Measurements from ENCODE around the gene LLPH. TPM values are rescaled to one million over a fixed set of nuclear protein-coding genes. Genes with fewer than 3 reads are reported as not detected.

LLPH gene
- total RNA-seq, 5 donors from 2014 or later (not counting 1 experiment from before 2014, with no cell fraction given), result 16.6 to 24.3 (median 22.3) TPM

DNA sequence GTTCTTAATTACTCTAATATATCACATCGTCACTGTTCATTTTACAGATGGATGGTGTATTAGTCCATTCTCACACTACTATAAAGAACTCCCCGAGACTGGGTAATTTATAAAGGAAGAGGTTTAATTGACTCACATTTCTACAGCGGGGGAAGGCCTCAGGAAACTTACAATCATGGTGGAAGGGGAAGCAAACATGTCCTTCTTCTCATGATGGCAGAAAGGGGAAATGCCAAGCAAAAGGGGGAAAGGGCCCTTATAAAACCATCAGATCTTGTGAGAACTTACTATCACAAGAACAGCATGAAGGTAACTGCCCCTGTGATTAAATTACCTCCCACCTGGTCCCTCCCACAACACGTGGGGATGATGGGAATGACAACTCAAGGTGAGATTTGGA is 32.7 kb upstream of the LLPH start:
- peaks cover 3 to 7% of the 10 kb centered on the region in 2 experiments for H3K4me1 ChIP-seq (ENCODE audit: control insufficient read depth in 1 of 2, extremely low read depth in 1 of 2, insufficient read depth in 2 of 2, low read length in 2 of 2)
- Mint-ChIP-seq H3K9me3 (peaks cover 0 to 14% (median 3%) of the 10 kb centered on the region in 3 donors), H3K36me3 (peaks cover 77% of the 10 kb centered on the region), H3K4me1 (peaks cover 82 to 85% (median 83%) of the 10 kb centered on the region in 3 donors), H3K27ac (peak overlapping the region; percentile 12 to 53), H3K4me3 (no peak overlapping the region), H3K27me3 (no peaks in the 10 kb centered on the region)
- ChIA-PET CTCF (no interaction called here), POLR2A (no interaction called here)
- ATAC-seq (replicated peaks in 1 of 4), result no peak
- peaks cover 10 to 25% of the 10 kb centered on the region in 2 donors for H3K36me3 ChIP-seq (ENCODE audit: control insufficient read depth in 2 of 2, extremely low read depth in 1 of 2, insufficient read depth in 1 of 2, low read length in 1 of 2)
- peaks cover 2% of the 10 kb centered on the region for H3K9me3 ChIP-seq
- no peak for DNase-seq
- no peak overlapping the region for H3K27ac ChIP-seq (ENCODE audit: low read length)
- H3K27me3 ChIP-seq (replicated peaks in 1 of 2; ENCODE audit: control insufficient read depth in 2 of 2, extremely low read depth in 1 of 2, insufficient read depth in 2 of 2, low read length in 1 of 2), result no peaks in the 10 kb centered on the region
- H3K4me3 ChIP-seq (ENCODE audit: control insufficient read depth in 1 of 2, extremely low read depth in 1 of 2, low read length in 1 of 2), result no peak overlapping the region
- WGBS (ENCODE audit: insufficient coverage), result no CpG with 5 or more reads among the region's 4 CpGs

GRCh38 chr12:66162701-66163100 is 32.2 kb upstream of the LLPH start:
- H3K4me1 Mint-ChIP-seq, result peaks cover 80 to 82% (median 80%) of the 10 kb centered on the region in 3 donors
- Histone ChIP-seq H3K27me3 (replicated peaks in 1 of 2; ENCODE audit: control insufficient read depth in 2 of 2, extremely low read depth in 1 of 2, insufficient read depth in 2 of 2, low read length in 1 of 2) (no peaks in the 10 kb centered on the region), H3K27ac (ENCODE audit: low read length) (no peak overlapping the region), H3K36me3 (ENCODE audit: control insufficient read depth in 2 of 2, extremely low read depth in 1 of 2, insufficient read depth in 1 of 2, low read length in 1 of 2) (peaks cover 10 to 25% of the 10 kb centered on the region in 2 donors), H3K4me3 (ENCODE audit: control insufficient read depth in 1 of 2, extremely low read depth in 1 of 2, low read length in 1 of 2) (no peak overlapping the region), H3K9me3 (peaks cover 2% of the 10 kb centered on the region), H3K4me1 (ENCODE audit: control insufficient read depth in 1 of 2, extremely low read depth in 1 of 2, insufficient read depth in 2 of 2, low read length in 2 of 2) (peaks cover 1% of the 10 kb centered on the region in 2 experiments)
- ChIA-PET POLR2A (no interaction called here), CTCF (interaction anchor here in 1 of 2 donors (0.6 to 1.1 kb wide), 2 partner anchors 1460 to 1613 kb away, joined by 3 read pairs; no protein-coding TSS in a partner anchor)
- ATAC-seq (replicated peaks in 1 of 4), result no peak
- no peak overlapping the region for H3K27ac Mint-ChIP-seq
- WGBS (ENCODE audit: insufficient coverage), result 100% methylated on average over 1 of the region's 2 CpGs
- H3K4me3 Mint-ChIP-seq, result no peak overlapping the region
- no peaks in the 10 kb centered on the region for H3K27me3 Mint-ChIP-seq
- peaks cover 75% of the 10 kb centered on the region for H3K36me3 Mint-ChIP-seq
- peaks cover 0 to 14% (median 3%) of the 10 kb centered on the region in 3 donors for H3K9me3 Mint-ChIP-seq
- DNase-seq, result no peak

GRCh38 chr12:66160704-66161103 is 30.2 kb upstream of the LLPH start:
- no peak overlapping the region for H3K27ac Mint-ChIP-seq

DNA sequence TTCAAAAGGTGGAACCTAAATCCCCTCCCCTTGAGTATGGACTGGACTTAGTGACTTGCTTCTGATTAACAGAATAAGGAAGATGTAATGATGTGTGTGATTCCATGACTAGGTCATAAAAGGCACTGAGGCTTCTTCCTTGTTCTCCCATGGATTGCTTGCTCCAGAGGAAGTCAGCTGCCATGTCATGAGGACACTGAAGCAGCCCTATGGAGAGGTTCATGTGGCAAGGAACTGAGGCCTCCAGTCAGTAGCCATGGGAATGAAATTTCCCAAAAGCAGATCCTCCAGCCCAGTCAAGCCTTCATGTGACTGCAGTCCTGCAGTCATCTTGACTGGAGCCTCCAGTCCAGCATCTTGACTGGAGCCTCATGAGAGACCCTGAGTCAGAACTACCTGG is 28.6 kb upstream of the LLPH start:
- Histone ChIP-seq H3K27me3 (replicated peaks in 1 of 2; ENCODE audit: control insufficient read depth in 2 of 2, extremely low read depth in 1 of 2, insufficient read depth in 2 of 2, low read length in 1 of 2) (no peaks in the 10 kb centered on the region), H3K4me3 (ENCODE audit: control insufficient read depth in 1 of 2, extremely low read depth in 1 of 2, low read length in 1 of 2) (no peak overlapping the region), H3K9me3 (no peaks in the 10 kb centered on the region), H3K36me3 (ENCODE audit: control insufficient read depth in 2 of 2, extremely low read depth in 1 of 2, insufficient read depth in 1 of 2, low read length in 1 of 2) (peaks cover 10 to 25% of the 10 kb centered on the region in 2 donors), H3K27ac (ENCODE audit: low read length) (no peak overlapping the region), H3K4me1 (ENCODE audit: control insufficient read depth in 1 of 2, extremely low read depth in 1 of 2, insufficient read depth in 2 of 2, low read length in 2 of 2) (no peaks in the 10 kb centered on the region)
- peaks cover 64% of the 10 kb centered on the region for H3K36me3 Mint-ChIP-seq
- DNase-seq, result no peak
- peaks cover 77 to 80% (median 79%) of the 10 kb centered on the region in 3 donors for H3K4me1 Mint-ChIP-seq
- no peak for ATAC-seq (replicated peaks in 1 of 4)
- no peaks in the 10 kb centered on the region for H3K27me3 Mint-ChIP-seq
- CTCF ChIA-PET, result interaction anchor here (0.6 to 2.0 kb wide), 6 partner anchors 10 to 1744 kb away, joined by 3 to 4 read pairs (median 4); no protein-coding TSS in a partner anchor
- POLR2A ChIA-PET, result interaction anchor here in 1 of 2 donors (0.6 to 1.3 kb wide), 2 partner anchors 10 to 22 kb away, joined by 3 read pairs; no protein-coding TSS in a partner anchor
- H3K27ac Mint-ChIP-seq, result no peak overlapping the region
- no peak overlapping the region for H3K4me3 Mint-ChIP-seq
- H3K9me3 Mint-ChIP-seq, result no peaks in the 10 kb centered on the region

More at GRCh38 chr12:66160704-66161103, 30.2 kb upstream of the LLPH start:
- H3K27me3 ChIP-seq (replicated peaks in 1 of 2; ENCODE audit: control insufficient read depth in 2 of 2, extremely low read depth in 1 of 2, insufficient read depth in 2 of 2, low read length in 1 of 2), result no peaks in the 10 kb centered on the region
- Mint-ChIP-seq H3K4me1 (peaks cover 81 to 82% (median 82%) of the 10 kb centered on the region in 3 donors), H3K27me3 (no peaks in the 10 kb centered on the region), H3K36me3 (peaks cover 74% of the 10 kb centered on the region), H3K9me3 (peaks cover 0 to 10% (median 3%) of the 10 kb centered on the region in 3 donors), H3K4me3 (no peak overlapping the region)
- H3K36me3 ChIP-seq (ENCODE audit: control insufficient read depth in 2 of 2, extremely low read depth in 1 of 2, insufficient read depth in 1 of 2, low read length in 1 of 2), result peaks cover 10 to 25% of the 10 kb centered on the region in 2 donors
- DNase-seq (no peak), ATAC-seq (replicated peaks in 1 of 4) (no peak)
- ChIA-PET CTCF (interaction anchor here in 1 of 2 donors (1.3 to 2.0 kb wide), 2 partner anchors 10 to 15 kb away, joined by 3 to 4 read pairs; no protein-coding TSS in a partner anchor), POLR2A (interaction anchor here in 1 of 2 donors (0.5 kb wide), 1 partner anchor 614 kb away, joined by 3 read pairs; no protein-coding TSS in a partner anchor)
- H3K4me1 ChIP-seq (ENCODE audit: control insufficient read depth in 1 of 2, extremely low read depth in 1 of 2, insufficient read depth in 2 of 2, low read length in 2 of 2), result no peaks in the 10 kb centered on the region
- H3K27ac ChIP-seq (ENCODE audit: low read length), result no peak overlapping the region
- no peaks in the 10 kb centered on the region for H3K9me3 ChIP-seq
- 96% methylated on average over 21 of the region's 28 CpGs for WGBS (ENCODE audit: insufficient coverage)
- H3K4me3 ChIP-seq (ENCODE audit: control insufficient read depth in 1 of 2, extremely low read depth in 1 of 2, low read length in 1 of 2), result no peak overlapping the region

DNA sequence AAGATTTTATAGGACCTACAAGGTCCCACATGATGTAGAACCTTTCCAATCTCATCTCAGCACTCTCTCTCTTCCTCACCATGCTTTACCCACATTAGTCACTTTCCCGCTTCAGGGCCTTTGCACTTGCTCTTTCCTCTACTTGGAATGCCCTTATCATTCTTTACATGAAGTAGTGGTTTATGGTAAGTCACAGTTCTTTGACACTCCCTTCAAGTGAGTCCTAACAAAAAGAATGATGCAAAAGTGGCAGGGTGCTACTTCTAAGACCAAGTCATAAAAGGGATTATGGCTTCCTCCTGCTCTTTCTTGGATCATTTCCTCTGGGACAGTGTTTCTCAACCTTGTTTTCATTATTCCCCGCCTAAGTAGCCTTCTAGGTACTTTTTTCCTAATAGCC is 26.1 kb upstream of the LLPH start:
- WGBS (ENCODE audit: insufficient coverage), result no CpG with 5 or more reads among the region's 2 CpGs
- peaks cover 10 to 29% of the 10 kb centered on the region in 2 donors for H3K36me3 ChIP-seq (ENCODE audit: control insufficient read depth in 2 of 2, extremely low read depth in 1 of 2, insufficient read depth in 1 of 2, low read length in 1 of 2)
- no peak for ATAC-seq (replicated peaks in 1 of 4)
- CTCF ChIA-PET, result no interaction called here
- H3K4me1 Mint-ChIP-seq, result peaks cover 59 to 64% (median 62%) of the 10 kb centered on the region in 3 donors
- H3K27ac Mint-ChIP-seq, result no peak overlapping the region
- no peak overlapping the region for H3K27ac ChIP-seq (ENCODE audit: low read length)
- no peaks in the 10 kb centered on the region for H3K27me3 Mint-ChIP-seq
- POLR2A ChIA-PET, result no interaction called here
- no peaks in the 10 kb centered on the region for H3K9me3 ChIP-seq
- DNase-seq, result no peak
- peaks cover 48% of the 10 kb centered on the region for H3K36me3 Mint-ChIP-seq
- no peak overlapping the region for H3K4me3 Mint-ChIP-seq
- no peak overlapping the region for H3K4me3 ChIP-seq (ENCODE audit: control insufficient read depth in 1 of 2, extremely low read depth in 1 of 2, low read length in 1 of 2)
- no peaks in the 10 kb centered on the region for H3K9me3 Mint-ChIP-seq
- no peaks in the 10 kb centered on the region for H3K4me1 ChIP-seq (ENCODE audit: control insufficient read depth in 1 of 2, extremely low read depth in 1 of 2, insufficient read depth in 2 of 2, low read length in 2 of 2)
- no peaks in the 10 kb centered on the region for H3K27me3 ChIP-seq (replicated peaks in 1 of 2; ENCODE audit: control insufficient read depth in 2 of 2, extremely low read depth in 1 of 2, insufficient read depth in 2 of 2, low read length in 1 of 2)

DNA sequence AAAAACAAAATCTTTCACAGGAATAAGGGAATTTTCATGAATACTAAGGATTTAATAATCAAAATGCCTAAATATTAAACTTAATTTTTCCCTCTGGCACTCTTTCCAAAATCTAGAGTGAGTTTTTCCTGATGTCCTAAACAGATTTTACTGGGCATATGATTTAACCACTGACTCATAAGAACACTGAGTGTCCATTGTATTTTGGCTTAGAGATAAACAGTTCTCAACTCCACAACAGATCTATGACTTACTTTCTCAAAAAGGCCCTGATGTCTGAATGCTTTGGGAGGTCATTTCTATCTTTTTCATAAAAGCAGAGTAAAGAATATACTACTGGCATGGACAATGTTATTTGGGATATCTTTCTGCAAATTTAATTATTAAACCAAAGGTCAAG is 24.2 kb upstream of the LLPH start:
- Mint-ChIP-seq H3K4me3 (no peak overlapping the region), H3K36me3 (peaks cover 43% of the 10 kb centered on the region)
- H3K36me3 ChIP-seq (ENCODE audit: control insufficient read depth in 2 of 2, extremely low read depth in 1 of 2, insufficient read depth in 1 of 2, low read length in 1 of 2), result peaks cover 0 to 33% of the 10 kb centered on the region in 2 donors

More for the DNA sequence above, 24.2 kb upstream of the LLPH start:
- ATAC-seq (replicated peaks in 1 of 4) (no peak), DNase-seq (no peak)
- no peaks in the 10 kb centered on the region for H3K27me3 Mint-ChIP-seq
- no peaks in the 10 kb centered on the region for H3K9me3 ChIP-seq
- H3K9me3 Mint-ChIP-seq, result no peaks in the 10 kb centered on the region
- peak overlapping the region in 1 of 2 donors; percentile 37 for H3K27ac Mint-ChIP-seq
- no peak overlapping the region for H3K27ac ChIP-seq (ENCODE audit: low read length)
- no peaks in the 10 kb centered on the region for H3K27me3 ChIP-seq (replicated peaks in 1 of 2; ENCODE audit: control insufficient read depth in 2 of 2, extremely low read depth in 1 of 2, insufficient read depth in 2 of 2, low read length in 1 of 2)
- peaks cover 52 to 54% (median 53%) of the 10 kb centered on the region in 3 donors for H3K4me1 Mint-ChIP-seq
- POLR2A ChIA-PET, result no interaction called here
- H3K4me1 ChIP-seq (ENCODE audit: control insufficient read depth in 1 of 2, extremely low read depth in 1 of 2, insufficient read depth in 2 of 2, low read length in 2 of 2), result no peaks in the 10 kb centered on the region
- CTCF ChIA-PET, result interaction anchor here in 1 of 2 donors (0.6 kb wide), 1 partner anchor 613 kb away, joined by 4 read pairs; no protein-coding TSS in a partner anchor
- H3K4me3 ChIP-seq (ENCODE audit: control insufficient read depth in 1 of 2, extremely low read depth in 1 of 2, low read length in 1 of 2), result no peak overlapping the region

Measured in T-cell (primary cell).